ENCODE results near the gene FAM234B. TPM values are rescaled to one million over a fixed set of nuclear protein-coding genes. Genes with fewer than 3 reads are reported as not detected.

FAM234B gene
- polyA plus RNA-seq, 1 of the 3 experiments (the other 2 are of a cell fraction) = 3.7 TPM

DNA sequence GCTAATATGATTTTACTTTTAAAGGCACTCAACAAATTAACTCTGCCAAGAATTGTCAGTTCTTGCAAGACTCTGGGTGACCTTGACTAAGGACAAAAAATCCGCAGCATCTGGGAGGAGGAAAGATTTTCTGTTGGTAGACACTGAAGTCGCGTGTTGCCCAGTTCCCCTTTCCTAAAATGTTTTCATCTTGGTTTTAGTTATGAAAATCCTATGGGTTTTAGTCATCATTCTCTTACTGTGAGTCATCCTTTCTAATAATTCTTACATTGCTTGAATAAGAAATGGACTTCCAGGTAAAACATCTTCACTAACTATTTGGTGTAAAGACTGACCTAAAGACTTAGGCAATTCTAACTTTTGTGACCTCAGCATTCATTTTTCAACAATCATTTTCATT lies 50.2 kb downstream of the FAM234B start:
- Histone ChIP-seq H3K4me3 (ENCODE audit: low read depth in 2 of 2, low read length in 1 of 2) (no peak overlapping the region), H3K9me3 (no peaks in the 10 kb centered on the region), H3K4me2 (peak overlapping the region; percentile 60; the same call in 1 of the 2 replicates), H3K9me2 (no peaks in the 10 kb centered on the region), H3K9ac (peak overlapping the region; percentile 40; the same call in 1 of the 2 replicates), H4K20me1 (ENCODE audit: insufficient read depth) (no peaks in the 10 kb centered on the region), H3K4me1 (ENCODE audit: control insufficient read depth in 1 of 2, insufficient read depth in 2 of 2, low read depth in 1 of 2, low read length in 1 of 2) (peaks cover 0 to 47% of the 10 kb centered on the region in 2 experiments; a peak in 3 of 4 replicates), H3K27me3 (ENCODE audit: insufficient read depth) (no peaks in the 10 kb centered on the region), H3F3A (replicated peaks; ENCODE audit: insufficient read depth) (peaks cover 30% of the 10 kb centered on the region), H3K79me2 (ENCODE audit: insufficient read depth) (no peaks in the 10 kb centered on the region), H3K36me3 (replicated peaks in 1 of 2; ENCODE audit: control insufficient read depth in 1 of 2, insufficient read depth in 2 of 2, low read length in 1 of 2) (no peaks in the 10 kb centered on the region), H3K27ac (ENCODE audit: low read depth in 2 of 2, low read length in 1 of 2) (peak overlapping the region; percentile 24 to 75; a peak in 3 of 4 replicates), H2AFZ (ENCODE audit: low read depth) (0 out of 2 replicates have a peak overlapping the region, but pooled peaks have one; percentile 4)
- DNase-seq = no peak
- ChIA-PET POLR2A (no interaction called here), CTCF (interaction anchor here (1.4 kb wide), 1 partner anchor 118 kb away, joined by 7 read pairs; no protein-coding TSS in a partner anchor)
- peak; percentile 80 for TF ChIP-seq FOSL2 (IDR thresholded peaks at IDR 0.05; ENCODE audit: borderline replicate concordance, low read depth)
- TF ChIP-seq JUND (IDR thresholded peaks at IDR 0.05) = peak; percentile 75
- no peak for TF ChIP-seq TEAD4 (IDR thresholded peaks at IDR 0.05; ENCODE audit: borderline replicate concordance, insufficient read depth)
- peak; percentile 35; the same call in 1 of the 2 replicates for TF ChIP-seq MAX (IDR thresholded peaks at IDR 0.05; ENCODE audit: low read depth)
- WGBS (ENCODE audit: low lambda C conversion rate) = 11% methylated on average over 3 of the region's 3 CpGs

GRCh38 chr12:13095266-13095995 lies 51.2 kb downstream of the FAM234B start:
- CTCF ChIA-PET = interaction anchor here (1.2 to 1.4 kb wide), 2 partner anchors 117 to 179 kb away, joined by 3 to 7 read pairs; no protein-coding TSS in a partner anchor
- H3K79me2 ChIP-seq (ENCODE audit: insufficient read depth) = no peaks in the 10 kb centered on the region
- H3K36me3 ChIP-seq (replicated peaks in 1 of 2; ENCODE audit: control insufficient read depth in 1 of 2, insufficient read depth in 2 of 2, low read length in 1 of 2) = no peaks in the 10 kb centered on the region
- 90% methylated on average over 6 of the region's 8 CpGs for WGBS (ENCODE audit: low lambda C conversion rate)
- no peaks in the 10 kb centered on the region for H3K9me3 ChIP-seq
- no peak overlapping the region for H2AFZ ChIP-seq (ENCODE audit: low read depth)
- POLR2A ChIA-PET = no interaction called here
- TF ChIP-seq SMC3 (IDR thresholded peaks at IDR 0.05; ENCODE audit: low read depth, low read length) (no peak), POLR2AphosphoS5 (IDR thresholded peaks at IDR 0.05; ENCODE audit: low read depth, low read length) (no peak), EZH2phosphoT487 (IDR thresholded peaks at IDR 0.05; ENCODE audit: borderline replicate concordance, low read depth) (no peak), NRF1 (IDR thresholded peaks at IDR 0.05; ENCODE audit: low read depth, low read length) (no peak), FOXM1 (IDR thresholded peaks at IDR 0.05; ENCODE audit: low read depth) (no peak), MAX (IDR thresholded peaks at IDR 0.05; ENCODE audit: low read depth) (no peak), EP300 (IDR thresholded peaks at IDR 0.05; ENCODE audit: borderline replicate concordance in 1 of 2, low read depth in 1 of 2, low read length in 1 of 2) (no peak), ELF1 (IDR thresholded peaks at IDR 0.05) (no peak), RFX5 (IDR thresholded peaks at IDR 0.05; ENCODE audit: low read length) (no peak), SIN3A (IDR thresholded peaks at IDR 0.05; ENCODE audit: borderline replicate concordance, low read depth, low read length) (no peak), YY1 (IDR thresholded peaks at IDR 0.05; ENCODE audit: low read depth) (no peak), USF2 (IDR thresholded peaks at IDR 0.05; ENCODE audit: borderline replicate concordance, low read depth, low read length) (no peak), FOSL2 (IDR thresholded peaks at IDR 0.05; ENCODE audit: borderline replicate concordance, low read depth) (no peak), GATA2 (CRISPR knock-in tag; IDR thresholded peaks at IDR 0.05) (no peak)
- TF ChIP-seq, protein P1, sequence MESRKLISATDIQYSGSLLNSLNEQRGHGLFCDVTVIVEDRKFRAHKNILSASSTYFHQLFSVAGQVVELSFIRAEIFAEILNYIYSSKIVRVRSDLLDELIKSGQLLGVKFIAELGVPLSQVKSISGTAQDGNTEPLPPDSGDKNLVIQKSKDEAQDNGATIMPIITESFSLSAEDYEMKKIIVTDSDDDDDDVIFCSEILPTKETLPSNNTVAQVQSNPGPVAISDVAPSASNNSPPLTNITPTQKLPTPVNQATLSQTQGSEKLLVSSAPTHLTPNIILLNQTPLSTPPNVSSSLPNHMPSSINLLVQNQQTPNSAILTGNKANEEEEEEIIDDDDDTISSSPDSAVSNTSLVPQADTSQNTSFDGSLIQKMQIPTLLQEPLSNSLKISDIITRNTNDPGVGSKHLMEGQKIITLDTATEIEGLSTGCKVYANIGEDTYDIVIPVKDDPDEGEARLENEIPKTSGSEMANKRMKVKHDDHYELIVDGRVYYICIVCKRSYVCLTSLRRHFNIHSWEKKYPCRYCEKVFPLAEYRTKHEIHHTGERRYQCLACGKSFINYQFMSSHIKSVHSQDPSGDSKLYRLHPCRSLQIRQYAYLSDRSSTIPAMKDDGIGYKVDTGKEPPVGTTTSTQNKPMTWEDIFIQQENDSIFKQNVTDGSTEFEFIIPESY (IDR thresholded peaks at IDR 0.05; ENCODE audit: borderline replicate concordance, low read depth) = no peak
- TF ChIP-seq, protein P2, sequence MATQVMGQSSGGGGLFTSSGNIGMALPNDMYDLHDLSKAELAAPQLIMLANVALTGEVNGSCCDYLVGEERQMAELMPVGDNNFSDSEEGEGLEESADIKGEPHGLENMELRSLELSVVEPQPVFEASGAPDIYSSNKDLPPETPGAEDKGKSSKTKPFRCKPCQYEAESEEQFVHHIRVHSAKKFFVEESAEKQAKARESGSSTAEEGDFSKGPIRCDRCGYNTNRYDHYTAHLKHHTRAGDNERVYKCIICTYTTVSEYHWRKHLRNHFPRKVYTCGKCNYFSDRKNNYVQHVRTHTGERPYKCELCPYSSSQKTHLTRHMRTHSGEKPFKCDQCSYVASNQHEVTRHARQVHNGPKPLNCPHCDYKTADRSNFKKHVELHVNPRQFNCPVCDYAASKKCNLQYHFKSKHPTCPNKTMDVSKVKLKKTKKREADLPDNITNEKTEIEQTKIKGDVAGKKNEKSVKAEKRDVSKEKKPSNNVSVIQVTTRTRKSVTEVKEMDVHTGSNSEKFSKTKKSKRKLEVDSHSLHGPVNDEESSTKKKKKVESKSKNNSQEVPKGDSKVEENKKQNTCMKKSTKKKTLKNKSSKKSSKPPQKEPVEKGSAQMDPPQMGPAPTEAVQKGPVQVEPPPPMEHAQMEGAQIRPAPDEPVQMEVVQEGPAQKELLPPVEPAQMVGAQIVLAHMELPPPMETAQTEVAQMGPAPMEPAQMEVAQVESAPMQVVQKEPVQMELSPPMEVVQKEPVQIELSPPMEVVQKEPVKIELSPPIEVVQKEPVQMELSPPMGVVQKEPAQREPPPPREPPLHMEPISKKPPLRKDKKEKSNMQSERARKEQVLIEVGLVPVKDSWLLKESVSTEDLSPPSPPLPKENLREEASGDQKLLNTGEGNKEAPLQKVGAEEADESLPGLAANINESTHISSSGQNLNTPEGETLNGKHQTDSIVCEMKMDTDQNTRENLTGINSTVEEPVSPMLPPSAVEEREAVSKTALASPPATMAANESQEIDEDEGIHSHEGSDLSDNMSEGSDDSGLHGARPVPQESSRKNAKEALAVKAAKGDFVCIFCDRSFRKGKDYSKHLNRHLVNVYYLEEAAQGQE (IDR thresholded peaks at IDR 0.05; ENCODE audit: low read depth, low read length) = no peak
- H3K4me2 ChIP-seq = 0 out of 2 replicates have a peak overlapping the region, but pooled peaks have one; percentile 60
- no peaks in the 10 kb centered on the region for H3K9me2 ChIP-seq
- DNase-seq = no peak
- peaks cover 41% of the 10 kb centered on the region for H3F3A ChIP-seq (replicated peaks; ENCODE audit: insufficient read depth)
- no peak overlapping the region for H3K27ac ChIP-seq (ENCODE audit: low read depth in 2 of 2, low read length in 1 of 2)
- H3K27me3 ChIP-seq (ENCODE audit: insufficient read depth) = no peaks in the 10 kb centered on the region
- H3K4me1 ChIP-seq (ENCODE audit: control insufficient read depth in 1 of 2, insufficient read depth in 2 of 2, low read depth in 1 of 2, low read length in 1 of 2) = peaks cover 4 to 57% of the 10 kb centered on the region in 2 experiments
- H3K9ac ChIP-seq = no peak overlapping the region
- no peaks in the 10 kb centered on the region for H4K20me1 ChIP-seq (ENCODE audit: insufficient read depth)
- no peak overlapping the region for H3K4me3 ChIP-seq (ENCODE audit: low read depth in 2 of 2, low read length in 1 of 2)

Measured in SK-N-SH (cell line).